DMS114 treated with DMSO at 0.1 percent for 48 hours (cell line): Measurements from ENCODE around the gene TUBB2B.
"Not testable (repeated sequence)": the region's sequence is repeated elsewhere in the genome, so short reads cannot be mapped to it uniquely, and the experiment has no call there.

Experiments used
- DNase-seq: peaks from one replicate; lab custom pipeline; 2025; ENCODE audit not compliant: unreplicated experiment; lab: John Stamatoyannopoulos, UW

Gene TUBB2B

GRCh38 chr6:3258720-3259490 is 31.5 kb upstream of the TUBB2B start, which contains the start of gene PSMG4:
Gene PSMG4, plus strand, starts transcription at chr6:3258947. Its CDS starts 76 bp downstream, at chr6:3259023.
- peak; percentile 90 for DNase-seq

DNA sequence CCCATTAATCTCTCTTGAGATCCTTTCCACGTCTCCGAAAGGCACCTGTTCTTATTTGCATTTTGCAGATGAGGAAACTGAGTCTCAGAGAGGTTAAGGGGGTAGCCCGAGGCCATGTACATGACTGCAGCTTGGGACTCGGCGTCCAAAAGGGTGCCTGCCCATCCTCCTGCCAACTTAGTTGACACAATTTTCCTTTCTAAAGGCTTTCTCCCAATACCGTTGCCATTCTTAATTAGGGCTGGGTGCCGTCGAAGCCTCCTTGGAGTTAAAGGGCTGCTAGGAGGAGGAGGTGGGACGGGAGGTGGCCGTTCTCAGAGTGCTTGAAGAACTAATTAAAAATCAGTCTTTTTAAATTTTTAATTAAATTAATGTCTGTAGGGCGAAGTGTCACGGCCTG is 30.7 kb upstream of the TUBB2B start:
- DNase-seq: no peak

- no peak for DNase-seq
Measured at GRCh38 chr6:3253597-3253961, 26.1 kb upstream of the TUBB2B start.

GRCh38 chr6:3252861-3253596 is 25.6 kb upstream of the TUBB2B start:
- DNase-seq: no peak

DNA sequence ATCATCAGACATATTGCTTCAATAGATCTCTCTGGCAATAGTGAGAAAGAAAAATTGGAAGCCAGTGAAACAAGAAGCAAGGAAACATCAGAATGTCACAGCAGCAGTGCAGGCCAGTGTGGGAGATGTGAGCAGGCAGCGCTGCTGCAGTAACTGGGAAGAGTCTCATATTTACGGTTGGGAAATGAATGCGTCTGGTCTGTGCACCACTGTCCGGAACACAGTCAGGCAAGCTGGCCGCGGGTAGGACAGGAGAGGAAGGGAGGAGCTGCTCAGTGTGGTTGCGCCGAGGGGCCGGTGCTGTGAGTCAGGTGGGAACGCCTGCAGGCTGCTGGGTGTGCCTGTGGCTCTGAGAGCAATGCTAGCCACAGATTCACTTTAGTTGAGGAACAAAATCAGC is 24.9 kb upstream of the TUBB2B start:
- DNase-seq: no peak

- peak; percentile 85 for DNase-seq
Measured at GRCh38 chr6:3251462-3252314, 24.2 kb upstream of the TUBB2B start.

DNA sequence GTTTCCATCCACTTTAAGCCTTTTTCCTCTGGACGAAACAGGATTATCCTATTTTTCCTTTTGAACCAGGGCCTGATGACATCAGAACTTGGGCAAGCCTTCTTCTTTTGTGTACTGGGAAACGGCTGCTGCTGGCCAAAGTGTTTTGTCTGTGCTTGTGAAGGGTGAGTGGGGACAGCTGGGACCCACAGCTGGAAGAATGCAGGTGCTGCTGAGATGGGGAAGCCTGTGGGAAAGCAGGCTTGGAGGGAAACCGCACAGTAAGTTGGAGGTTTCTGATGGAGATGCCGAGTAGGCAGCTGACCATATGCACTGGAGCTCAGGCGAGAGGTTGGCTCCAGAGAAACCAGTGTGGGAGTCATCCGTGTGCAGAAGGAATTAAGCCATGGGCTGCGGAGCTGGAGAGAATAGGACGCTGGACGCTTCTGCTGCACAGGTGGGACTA is 22.8 kb upstream of the TUBB2B start:
- DNase-seq: no peak

DNA sequence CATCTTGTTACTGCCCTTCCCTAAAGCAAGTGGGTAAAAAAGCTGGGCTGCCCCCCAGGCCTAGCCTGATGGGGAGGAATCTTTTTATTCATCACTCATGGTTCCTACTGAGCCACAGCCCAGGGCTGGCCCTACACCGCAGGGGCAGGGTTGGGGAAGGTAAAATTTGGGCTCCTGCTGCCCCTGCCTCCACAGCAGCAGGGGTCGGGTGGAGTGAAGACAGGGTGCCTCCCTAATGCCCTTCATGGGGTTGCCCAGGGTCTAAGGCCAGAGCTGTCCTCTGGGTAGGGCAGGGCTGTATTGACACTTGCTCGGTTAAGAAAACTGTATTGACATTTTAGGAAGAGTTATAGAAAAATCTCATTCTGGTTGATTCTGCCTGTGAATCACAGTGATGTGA is 22.4 kb upstream of the TUBB2B start:
- no peak for DNase-seq

GRCh38 chr6:3247255-3248146 is 20.0 kb upstream of the TUBB2B start:
- no peak for DNase-seq

GRCh38 chr6:3245216-3245615 is 17.8 kb upstream of the TUBB2B start:
- no peak for DNase-seq

DNA sequence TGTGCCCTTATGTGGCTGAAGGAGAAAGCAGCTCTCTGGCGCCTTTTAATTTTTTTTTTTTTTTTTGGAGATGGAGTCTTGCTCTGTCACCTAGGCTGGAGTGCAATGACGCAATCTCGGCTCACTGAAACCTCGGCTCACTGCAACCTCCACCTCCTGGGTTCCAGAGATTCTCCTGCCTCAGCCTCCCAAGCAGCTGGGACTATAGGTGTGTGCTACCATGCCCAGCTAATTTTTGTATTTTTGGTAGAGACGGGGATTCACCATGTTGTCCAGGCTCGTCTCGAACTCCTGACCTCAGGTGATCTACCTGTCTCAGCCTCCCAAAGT is 17.3 kb upstream of the TUBB2B start:
- DNase-seq: not testable (repeated sequence)

DNA sequence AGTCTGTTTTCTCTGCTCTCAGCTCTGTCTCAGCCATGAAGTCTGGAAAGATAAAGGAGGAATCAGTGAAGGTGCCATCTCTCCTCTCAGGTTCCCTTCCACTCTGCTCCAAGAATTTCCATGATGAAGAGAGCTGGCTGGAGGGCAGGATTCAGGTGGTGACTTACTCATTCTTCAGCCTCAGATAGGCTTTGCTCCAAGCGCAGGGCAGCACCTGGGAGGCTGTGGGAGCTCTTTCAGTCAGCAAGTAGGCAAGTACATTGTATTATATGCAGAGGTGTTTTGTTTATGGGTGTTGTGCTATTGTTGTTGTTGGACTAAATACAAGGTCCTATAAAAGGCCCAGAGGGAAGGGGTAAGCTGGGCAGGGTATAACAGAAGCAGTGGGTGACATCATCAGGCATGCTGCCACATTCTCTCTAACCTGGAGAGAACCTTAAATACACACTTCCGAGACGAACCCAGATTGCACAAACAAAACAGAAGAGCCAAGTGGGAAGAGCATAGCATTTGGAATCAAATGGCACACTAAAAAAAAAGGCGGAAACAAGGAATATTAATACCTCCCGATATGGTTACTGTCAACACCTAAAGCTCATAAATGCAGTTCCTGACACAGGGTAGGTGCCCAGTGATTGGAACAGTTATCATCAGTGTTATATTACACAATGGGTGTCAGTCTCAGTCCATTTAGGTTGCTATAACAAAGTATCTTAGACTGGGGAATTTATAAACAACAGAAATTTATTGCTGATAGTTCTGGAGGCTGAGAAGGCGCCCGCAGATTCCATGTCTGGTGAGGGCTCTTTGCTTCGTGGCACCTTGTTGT is 16.8 kb upstream of the TUBB2B start:
- no peak for DNase-seq

- DNase-seq: no peak
Measured at GRCh38 chr6:3242768-3243167, 15.3 kb upstream of the TUBB2B start.

DNA sequence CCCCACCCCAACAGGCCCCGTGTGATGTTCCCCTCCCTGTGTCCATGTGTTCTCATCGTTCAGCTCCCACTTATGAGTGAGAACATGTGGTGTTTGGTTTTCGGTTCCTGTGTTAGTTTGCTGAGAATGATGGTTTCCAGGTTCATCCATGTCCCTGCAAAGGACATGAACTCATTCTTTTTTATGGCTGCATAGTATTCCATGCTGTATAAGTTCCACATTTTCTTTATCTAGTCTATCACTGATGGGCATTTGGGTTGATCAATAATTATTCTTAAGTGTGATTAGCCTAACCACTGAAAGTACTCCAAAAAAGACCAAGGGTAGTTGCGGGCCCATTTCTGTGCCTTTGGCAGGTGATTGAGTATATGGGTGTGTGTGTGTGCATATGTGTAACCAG is 14.3 kb upstream of the TUBB2B start:
- DNase-seq: not testable (repeated sequence)

DNA sequence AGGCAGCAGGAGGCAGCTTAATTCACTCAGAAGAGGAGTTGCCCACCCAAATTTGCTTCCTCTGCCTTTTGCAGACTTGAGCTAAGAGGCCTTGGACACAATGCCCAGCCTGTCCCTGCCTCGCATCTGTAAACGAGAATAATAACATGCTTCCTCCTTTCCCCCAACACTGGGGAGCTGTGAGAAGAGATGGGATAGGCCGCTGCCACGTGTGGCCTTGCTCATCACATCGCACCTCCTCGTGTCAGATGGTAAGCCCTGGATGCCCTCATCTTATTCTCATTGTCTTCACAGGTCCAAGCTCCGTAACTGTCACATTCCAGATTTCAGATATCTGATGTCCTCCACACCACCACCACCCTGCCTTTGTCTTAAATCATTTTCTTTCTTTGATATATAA is 13.1 kb upstream of the TUBB2B start:
- DNase-seq: no peak

GRCh38 chr6:3239110-3239830 is 11.8 kb upstream of the TUBB2B start:
- DNase-seq: no peak

DNA sequence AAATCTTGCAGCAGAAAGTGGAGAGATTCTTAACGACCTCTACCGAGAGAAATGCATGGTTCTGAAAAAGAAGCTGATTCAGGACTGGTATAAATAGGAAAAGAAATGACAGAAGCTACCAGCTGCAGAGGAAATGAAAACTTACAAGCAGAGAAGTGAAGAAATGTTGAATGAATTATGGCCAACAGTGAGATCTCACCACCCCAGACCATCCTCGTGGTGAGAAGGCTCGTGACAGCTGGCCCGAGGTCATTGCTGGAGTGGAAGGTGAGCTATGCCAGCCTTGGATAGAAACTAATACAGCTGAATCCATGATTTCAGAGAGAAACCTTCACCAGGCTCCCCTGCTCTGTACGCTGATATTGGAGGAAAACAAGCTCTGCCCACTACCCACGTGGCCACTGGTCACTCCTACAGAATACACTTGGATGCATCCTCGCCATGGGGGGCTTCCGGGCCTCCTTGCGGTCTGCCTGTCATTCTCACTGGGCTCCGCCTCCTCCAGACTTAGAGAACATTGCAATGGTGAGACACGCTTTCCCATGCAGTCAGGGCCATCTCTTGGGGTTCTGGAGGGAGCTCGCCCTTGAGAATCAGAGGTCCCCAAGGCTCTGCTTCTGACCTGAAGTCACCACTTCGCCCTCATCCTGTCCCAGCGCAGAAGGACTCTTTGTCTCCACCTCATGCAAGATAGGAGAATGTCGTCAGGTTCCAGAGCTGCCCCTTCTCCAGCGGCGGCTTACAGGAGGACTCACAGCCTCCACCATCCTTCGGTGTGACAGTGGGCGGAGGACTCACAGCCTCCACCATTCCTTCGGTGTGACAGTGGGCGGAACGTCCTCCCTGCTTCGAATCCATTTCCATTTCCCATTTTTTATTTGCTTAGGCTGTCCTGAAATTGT is 10.6 kb upstream of the TUBB2B start:
- DNase-seq: no peak

DNA sequence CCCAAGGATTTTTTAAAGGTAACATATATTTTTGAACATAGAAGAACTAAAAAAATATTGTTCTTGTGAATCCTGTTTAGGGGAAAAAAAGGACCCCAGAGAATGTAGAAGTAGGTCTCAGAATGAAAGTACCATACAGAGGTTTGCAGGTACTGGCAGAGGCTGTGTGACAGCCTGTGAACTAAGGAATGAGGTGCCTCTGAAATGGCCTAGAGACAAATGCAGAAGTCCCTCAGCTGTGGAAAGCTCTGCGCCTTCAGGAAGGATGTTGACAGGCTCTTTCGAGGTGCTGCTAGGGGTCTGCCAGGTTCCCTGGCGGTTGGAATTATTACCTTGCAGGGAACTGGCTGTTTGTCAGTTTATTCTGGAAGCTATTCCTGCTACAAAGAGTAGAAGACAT is 8.6 kb upstream of the TUBB2B start:
- no peak for DNase-seq
